ENCODE measurements around the gene RPL22.

- TF ChIP-seq SIN3A (IDR thresholded peaks at IDR 0.05; ENCODE audit: borderline replicate concordance, insufficient read depth, low read depth, low read length) (no peak), CTCF (IDR thresholded peaks at IDR 0.05) (no peak)
Measured at GRCh38 chr1:6243993-6244392, 44.6 kb upstream of the RPL22 start, which contains the start of gene HES3.

Measured in Panc1 (cell line).